Osteoblast (primary cell): ENCODE measurements around the gene GLUD1. TPM values are rescaled to one million over a fixed set of nuclear protein-coding genes. Genes with fewer than 3 reads are reported as not detected.
"Not testable (repeated sequence)": the region's sequence is repeated elsewhere in the genome, so short reads cannot be mapped to it uniquely, and the experiment has no call there.

Experiments
- DNase-seq: peaks from one replicate; pipeline ENCODE4 v3.0.0; 2011; ENCODE audit warnings: low spot score, mixed read lengths; ENCODE audit not compliant: insufficient read length; ENCODE audit errors: missing footprints
- H2AFZ ChIP-seq: 2 replicates; pipeline ENCODE4 v1.6.0; 2011; ENCODE audit warnings: mild to moderate bottlenecking, low read length
- H3K27ac ChIP-seq: 2 replicates; pipeline ENCODE4 v1.5.1; 2011; ENCODE audit warnings: mild to moderate bottlenecking, low read depth, low read length, moderate library complexity
- H3K27me3 ChIP-seq: 2 replicates; pipeline ENCODE4 v1.6.0; 2012; ENCODE audit warnings: mild to moderate bottlenecking, control low read depth, inconsistent platforms, low read length, moderate library complexity; ENCODE audit not compliant: insufficient read depth
- H3K36me3 ChIP-seq: 2 replicates; pipeline ENCODE4 v1.5.1; 2011; ENCODE audit warnings: mild to moderate bottlenecking, low read length, control low read depth, moderate library complexity; ENCODE audit not compliant: insufficient read depth
- H3K4me1 ChIP-seq: 2 replicates; pipeline ENCODE4 v1.5.1; 2011; ENCODE audit warnings: mild to moderate bottlenecking, low read length, control low read depth, moderate library complexity; ENCODE audit not compliant: insufficient read depth
- H3K4me2 ChIP-seq: 2 replicates; pipeline ENCODE4 v1.6.0; 2011; ENCODE audit warnings: mild to moderate bottlenecking, low read length; ENCODE audit not compliant: insufficient read depth
- H3K4me3 ChIP-seq: fragments of 200-600 bp; sonication (generic); 3 replicates; pipeline ENCODE4 v1.5.1; 2012; ENCODE audit warnings: mild to moderate bottlenecking, low read length, inconsistent platforms; ENCODE audit not compliant: insufficient read depth
- H3K79me2 ChIP-seq: 2 replicates; pipeline ENCODE4 v1.6.0; 2012; ENCODE audit warnings: mild to moderate bottlenecking, low read length, control low read depth, inconsistent platforms; ENCODE audit not compliant: insufficient read depth
- H3K9me3 ChIP-seq: 2 replicates; pipeline ENCODE4 v1.5.1; 2011; ENCODE audit warnings: low read depth, low read length, control low read depth
- H4K20me1 ChIP-seq: 2 replicates; pipeline ENCODE4 v1.6.0; 2012; ENCODE audit warnings: mild to moderate bottlenecking, low read length, control low read depth; ENCODE audit not compliant: insufficient read depth
- total RNA-seq: library from RNA; depleted of rRNA; stranded (reverse); fragments of >200 nt; gene quantifications from 2 replicates; pipeline ENCODE4 v1.2.3, GENCODE V29; 2012
- TF ChIP-seq, protein P1 (sequence below): IDR thresholded peaks from 2 replicates; pipeline ENCODE4 v1.5.1; 2011; ENCODE audit warnings: mild to moderate bottlenecking, low read depth, low read length, moderate library complexity; ENCODE audit errors: extremely low read depth

Gene GLUD1
- total RNA-seq: 212 and 221 TPM in 2 replicates

DNA sequence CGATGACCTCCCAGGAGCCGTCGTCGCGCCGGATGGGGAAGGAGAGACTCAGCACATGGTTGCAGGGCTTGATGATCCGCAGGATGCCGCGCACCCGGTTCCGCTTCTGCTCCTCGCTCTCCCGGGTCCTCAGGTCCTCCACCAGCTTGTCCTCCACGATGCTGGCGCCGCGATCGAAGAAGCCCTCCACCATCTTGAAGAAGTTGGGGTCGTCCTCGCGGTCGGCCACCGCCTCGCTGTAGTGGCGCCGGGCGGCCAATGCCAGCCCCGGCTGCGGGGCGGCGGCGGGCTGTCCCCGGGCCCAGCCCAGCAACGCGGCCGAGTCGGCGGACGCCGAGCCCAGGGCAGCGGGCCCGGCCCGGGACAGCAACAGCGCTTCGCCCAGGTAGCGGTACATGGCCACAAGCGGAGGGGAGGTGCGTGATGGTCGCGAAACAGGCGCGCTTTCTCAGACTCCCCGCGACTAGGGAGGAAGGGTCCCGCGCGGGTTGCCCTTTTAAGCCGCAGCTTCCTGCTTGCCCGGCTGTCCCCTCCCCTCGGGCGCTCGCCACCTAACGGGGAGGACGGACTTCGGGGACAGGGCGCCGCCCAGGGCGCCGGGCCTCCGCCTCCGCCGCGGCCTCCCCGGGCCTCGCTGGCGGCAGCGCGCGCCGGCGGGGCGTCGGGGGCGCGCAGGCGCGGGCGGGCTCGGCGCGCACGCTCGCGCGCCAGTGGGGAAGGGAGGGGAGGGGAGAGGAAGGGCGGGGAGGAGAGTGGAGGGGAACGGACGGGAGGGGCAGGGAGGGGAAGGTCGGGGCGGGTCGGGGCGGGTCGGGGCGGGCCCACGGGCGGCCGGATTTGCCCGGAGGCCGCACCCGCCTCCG lies at the start of gene GLUD1, which contains the start of gene SHLD2:
TSS of gene GLUD1 (minus strand) at position 471 of the 863 bp plus-strand sequence. CDS start at position 397, 74 bp downstream.
TSS of gene SHLD2 (plus strand) at position 834 of the 863 bp plus-strand sequence. CDS start 56,149 bp downstream, outside the sequence.
- Histone ChIP-seq H3K27ac (peak within 1 kb of the TSS; percentile 93), H4K20me1 (peaks cover 15% of the 10 kb centered on the region), H3K4me1 (peaks cover 29% of the 10 kb centered on the region), H3K4me3 (peak within 1 kb of the TSS; percentile 81), H3K9me3 (no peaks in the 10 kb centered on the region), H3K79me2 (peaks cover 85% of the 10 kb centered on the region), H3K4me2 (peak within 1 kb of the TSS; percentile 95), H3K27me3 (no peaks in the 10 kb centered on the region), H2AFZ (peak within 1 kb of the TSS; percentile 95), H3K36me3 (peaks cover 4% of the 10 kb centered on the region)
- peak; percentile 98 for DNase-seq
- TF ChIP-seq, protein P1, sequence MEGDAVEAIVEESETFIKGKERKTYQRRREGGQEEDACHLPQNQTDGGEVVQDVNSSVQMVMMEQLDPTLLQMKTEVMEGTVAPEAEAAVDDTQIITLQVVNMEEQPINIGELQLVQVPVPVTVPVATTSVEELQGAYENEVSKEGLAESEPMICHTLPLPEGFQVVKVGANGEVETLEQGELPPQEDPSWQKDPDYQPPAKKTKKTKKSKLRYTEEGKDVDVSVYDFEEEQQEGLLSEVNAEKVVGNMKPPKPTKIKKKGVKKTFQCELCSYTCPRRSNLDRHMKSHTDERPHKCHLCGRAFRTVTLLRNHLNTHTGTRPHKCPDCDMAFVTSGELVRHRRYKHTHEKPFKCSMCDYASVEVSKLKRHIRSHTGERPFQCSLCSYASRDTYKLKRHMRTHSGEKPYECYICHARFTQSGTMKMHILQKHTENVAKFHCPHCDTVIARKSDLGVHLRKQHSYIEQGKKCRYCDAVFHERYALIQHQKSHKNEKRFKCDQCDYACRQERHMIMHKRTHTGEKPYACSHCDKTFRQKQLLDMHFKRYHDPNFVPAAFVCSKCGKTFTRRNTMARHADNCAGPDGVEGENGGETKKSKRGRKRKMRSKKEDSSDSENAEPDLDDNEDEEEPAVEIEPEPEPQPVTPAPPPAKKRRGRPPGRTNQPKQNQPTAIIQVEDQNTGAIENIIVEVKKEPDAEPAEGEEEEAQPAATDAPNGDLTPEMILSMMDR: no peak

GRCh38 chr10:87143109-87143418 lies 48.4 kb upstream of the GLUD1 start:
- not testable (repeated sequence) for DNase-seq, H3K27me3 ChIP-seq, H3K79me2 ChIP-seq, H4K20me1 ChIP-seq, H3K9me3 ChIP-seq, H3K36me3 ChIP-seq, H3K4me3 ChIP-seq, H3K4me2 ChIP-seq, H3K4me1 ChIP-seq, H2AFZ ChIP-seq
- H3K27ac ChIP-seq: peak overlapping the region; percentile 28

DNA sequence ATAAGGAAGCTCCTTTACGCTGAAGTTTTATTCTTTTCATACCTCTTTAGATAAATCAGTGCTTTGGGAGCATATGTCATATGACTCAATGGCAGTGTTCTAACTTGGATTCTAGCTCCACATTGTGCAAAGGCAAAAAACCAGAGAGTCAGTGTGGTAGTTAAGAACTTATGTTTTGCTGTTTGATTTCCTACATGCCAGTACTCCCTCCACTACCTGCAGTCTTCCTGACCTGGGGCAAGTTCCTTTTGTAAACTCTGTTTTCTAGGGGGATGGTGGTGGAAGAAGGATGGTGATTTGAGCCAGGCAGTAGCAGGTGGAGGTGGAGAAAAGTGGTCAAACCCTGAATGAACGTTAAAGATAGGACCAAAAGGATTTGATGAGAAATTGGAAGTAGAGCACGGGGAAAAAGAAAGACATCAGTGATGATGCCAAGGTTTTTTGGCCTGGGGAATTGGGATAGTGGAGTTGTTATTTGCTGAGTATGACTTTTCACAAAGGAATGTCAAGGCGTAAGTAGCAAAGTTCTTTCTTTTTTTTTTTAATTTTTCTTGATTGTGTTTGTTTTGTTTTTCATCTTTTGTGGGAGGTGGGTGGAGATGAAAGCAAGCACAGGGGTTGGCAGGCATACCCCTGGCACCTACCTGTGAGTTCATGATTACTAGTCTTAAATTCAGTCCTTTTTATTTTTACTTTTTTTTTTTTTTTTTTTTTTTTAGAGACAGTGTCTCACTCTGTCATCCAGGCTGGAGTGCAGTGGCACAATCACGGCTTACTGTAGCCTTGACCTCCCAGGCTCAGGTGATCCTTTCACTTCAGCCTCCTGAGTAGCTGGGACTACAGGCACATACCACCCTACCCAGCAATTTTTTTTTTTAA lies 47.8 kb upstream of the GLUD1 start:
- Histone ChIP-seq H3K27ac (peak overlapping the region; percentile 41), H3K4me3 (peak overlapping the region; percentile 43)

GRCh38 chr10:87137478-87137877 lies 42.8 kb upstream of the GLUD1 start:
- H3K9me3 ChIP-seq, H2AFZ ChIP-seq, H3K27me3 ChIP-seq, H3K4me1 ChIP-seq, H3K27ac ChIP-seq, DNase-seq, H4K20me1 ChIP-seq, H3K36me3 ChIP-seq, H3K4me2 ChIP-seq, H3K4me3 ChIP-seq, H3K79me2 ChIP-seq: not testable (repeated sequence)

More for the DNA sequence above, 47.8 kb upstream of the GLUD1 start:
- H3K36me3 ChIP-seq, DNase-seq, H2AFZ ChIP-seq, H3K79me2 ChIP-seq, H3K9me3 ChIP-seq, H3K4me1 ChIP-seq, H4K20me1 ChIP-seq, H3K27me3 ChIP-seq: not testable (repeated sequence)
- H3K4me2 ChIP-seq: peak overlapping the region; percentile 60

GRCh38 chr10:87134440-87134839 lies 39.8 kb upstream of the GLUD1 start:
- H3K27me3 ChIP-seq, H3K79me2 ChIP-seq, H2AFZ ChIP-seq, H3K36me3 ChIP-seq, H3K4me3 ChIP-seq, H3K27ac ChIP-seq, H4K20me1 ChIP-seq, H3K9me3 ChIP-seq, H3K4me2 ChIP-seq, DNase-seq, H3K4me1 ChIP-seq: not testable (repeated sequence)

DNA sequence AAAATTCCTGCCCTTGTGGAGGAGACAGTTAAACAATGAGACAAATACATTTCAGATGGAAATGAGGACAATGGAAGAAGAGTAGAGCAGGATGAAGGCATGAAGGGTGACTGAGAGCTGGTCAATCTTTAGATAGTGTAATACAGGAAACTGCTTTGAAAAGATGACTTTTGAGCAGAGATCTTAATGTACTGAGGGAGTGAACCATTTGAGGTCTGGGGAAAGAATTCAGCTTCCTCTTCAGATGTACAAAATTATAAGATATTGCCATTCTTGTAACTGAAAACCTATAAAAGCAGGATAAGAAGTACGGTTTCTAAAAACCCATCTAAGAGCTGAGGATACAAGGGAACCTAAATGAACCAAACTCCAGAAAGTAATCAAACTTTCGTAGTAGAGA lies 39.3 kb upstream of the GLUD1 start:
- H3K27ac ChIP-seq, H2AFZ ChIP-seq, H4K20me1 ChIP-seq, H3K4me1 ChIP-seq, DNase-seq, H3K4me3 ChIP-seq, H3K4me2 ChIP-seq, H3K36me3 ChIP-seq, H3K79me2 ChIP-seq, H3K27me3 ChIP-seq, H3K9me3 ChIP-seq: not testable (repeated sequence)

DNA sequence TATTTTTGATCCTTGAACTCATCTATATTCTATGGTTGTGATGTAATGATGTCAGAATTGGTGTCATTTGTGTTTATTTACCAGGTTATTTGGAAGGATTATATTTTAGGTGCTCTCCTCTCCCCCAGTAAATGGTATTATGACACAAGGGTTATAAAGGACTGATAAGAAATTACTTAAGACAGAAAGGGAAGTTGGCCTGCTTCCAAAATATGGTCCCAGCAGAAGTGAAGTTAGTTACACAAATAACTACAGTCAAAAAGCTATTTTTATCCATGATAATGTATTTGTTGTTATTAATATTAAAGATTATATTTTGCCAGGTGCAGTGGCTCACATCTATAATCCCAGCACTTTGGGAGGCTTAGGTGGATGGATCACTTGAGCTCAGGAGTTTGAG lies 37.5 kb upstream of the GLUD1 start:
- H3K27ac ChIP-seq, H3K4me3 ChIP-seq, DNase-seq, H3K27me3 ChIP-seq, H3K36me3 ChIP-seq, H3K4me2 ChIP-seq, H3K79me2 ChIP-seq, H3K9me3 ChIP-seq, H2AFZ ChIP-seq, H3K4me1 ChIP-seq, H4K20me1 ChIP-seq: not testable (repeated sequence)
